Gastroesophageal sphincter (tissue), 2 donors: ENCODE measurements around the gene ATG16L1.

Experiments used
- EP300 ChIP-seq: sonication (generic); formaldehyde crosslinking; IDR thresholded peaks from one replicate; pipeline ENCODE4 v1.6.1; 2017; ENCODE audit warnings: antibody characterized with exemption, mild to moderate bottlenecking
- POLR2A ChIP-seq, 2 donors: fragments of 450-650 bp; IDR thresholded peaks; one replicate each; pipeline ENCODE4 v1.6.1; 2017; ENCODE audit warnings: antibody characterized with exemption in 2 of 2, mild to moderate bottlenecking in 2 of 2, moderate library complexity in 1 of 2

GRCh38 chr2:233338812-233339368, 87.4 kb downstream of the ATG16L1 start:
- TF ChIP-seq EP300 (no peak), POLR2A (IDR thresholded peaks at IDR 0.05) (no peak)
